HepG2 (cell line): ENCODE measurements around the gene UTS2R.

Source experiments
- FOSL1 ChIP-seq: sonication (generic); formaldehyde crosslinking; IDR thresholded peaks from 2 replicates; pipeline ENCODE4 v1.9.0; 2021; ENCODE audit warnings: missing genetic modification reagents, borderline replicate concordance
- HNF4A ChIP-seq: sonication (generic); formaldehyde crosslinking; IDR thresholded peaks from 2 replicates; pipeline ENCODE4 v1.4.0; 2020; ENCODE audit warnings: missing genetic modification reagents
- ZBTB40 ChIP-seq, 2 experiments: fragments of 450-650 bp in 1 of 2; sonication (generic) in 1 of 2; formaldehyde crosslinking in 1 of 2; IDR thresholded peaks; 2 replicates each; pipeline versions ENCODE4 v1.6.1 to v1.8.0; 2016 to 2022; ENCODE audit warnings: antibody characterized with exemption in 1 of 2, mild to moderate bottlenecking in 1 of 2, missing genetic modification reagents in 1 of 2
- TF ChIP-seq, protein P1 (sequence below): sonication (generic); formaldehyde crosslinking; IDR thresholded peaks from 2 replicates; pipeline ENCODE4 v1.4.0; 2020; ENCODE audit warnings: missing genetic modification reagents

DNA sequence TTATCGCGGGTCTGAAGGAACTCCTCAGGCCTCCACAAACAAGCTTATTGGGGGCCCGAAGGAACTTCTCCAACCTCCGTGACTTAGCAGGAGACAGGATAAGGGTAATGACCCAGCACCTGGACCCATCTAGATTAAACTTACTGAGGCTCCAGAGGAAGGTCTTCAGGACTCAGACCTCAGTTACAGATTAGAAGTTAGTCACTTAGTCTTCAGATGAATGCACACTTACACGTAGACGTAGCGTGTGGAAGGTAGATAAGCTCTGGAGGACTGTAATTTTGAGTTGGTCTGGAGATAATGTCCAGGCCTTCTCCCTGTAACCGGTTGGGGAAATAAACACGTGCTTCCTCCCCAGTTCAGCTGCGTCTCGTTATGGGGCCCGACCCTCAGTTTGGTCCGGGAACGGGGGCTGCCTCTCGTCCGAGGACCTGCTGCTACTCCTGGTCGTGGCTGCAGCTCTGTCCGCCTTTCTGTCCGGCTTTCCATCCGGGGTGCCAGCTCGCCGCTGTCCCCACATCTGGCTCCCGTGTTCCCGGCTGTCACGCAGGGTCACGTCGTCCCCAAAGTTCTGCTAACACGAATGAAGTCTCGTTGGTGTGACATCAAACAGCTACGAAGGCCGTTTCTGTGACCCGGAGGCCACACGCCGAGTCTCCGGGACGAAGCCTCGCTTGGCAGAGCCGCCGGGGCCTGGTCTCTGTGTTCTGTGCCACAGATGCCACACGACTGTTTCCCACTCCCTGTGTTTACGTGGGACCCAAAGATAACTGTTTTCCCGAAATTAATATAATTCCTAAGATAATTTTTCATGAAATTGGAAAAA lies 26.2 kb upstream of the UTS2R start:
- TF ChIP-seq, protein P1, sequence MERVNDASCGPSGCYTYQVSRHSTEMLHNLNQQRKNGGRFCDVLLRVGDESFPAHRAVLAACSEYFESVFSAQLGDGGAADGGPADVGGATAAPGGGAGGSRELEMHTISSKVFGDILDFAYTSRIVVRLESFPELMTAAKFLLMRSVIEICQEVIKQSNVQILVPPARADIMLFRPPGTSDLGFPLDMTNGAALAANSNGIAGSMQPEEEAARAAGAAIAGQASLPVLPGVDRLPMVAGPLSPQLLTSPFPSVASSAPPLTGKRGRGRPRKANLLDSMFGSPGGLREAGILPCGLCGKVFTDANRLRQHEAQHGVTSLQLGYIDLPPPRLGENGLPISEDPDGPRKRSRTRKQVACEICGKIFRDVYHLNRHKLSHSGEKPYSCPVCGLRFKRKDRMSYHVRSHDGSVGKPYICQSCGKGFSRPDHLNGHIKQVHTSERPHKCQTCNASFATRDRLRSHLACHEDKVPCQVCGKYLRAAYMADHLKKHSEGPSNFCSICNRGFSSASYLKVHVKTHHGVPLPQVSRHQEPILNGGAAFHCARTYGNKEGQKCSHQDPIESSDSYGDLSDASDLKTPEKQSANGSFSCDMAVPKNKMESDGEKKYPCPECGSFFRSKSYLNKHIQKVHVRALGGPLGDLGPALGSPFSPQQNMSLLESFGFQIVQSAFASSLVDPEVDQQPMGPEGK = no peak
- TF ChIP-seq FOSL1 (CRISPR knock-in tag) = no peak
- TF ChIP-seq ZBTB40 (IDR thresholded peaks at IDR 0.05) = no peak
- no peak for TF ChIP-seq ZBTB40 (CRISPR knock-in tag; IDR thresholded peaks at IDR 0.05)
- no peak for TF ChIP-seq HNF4A (CRISPR knock-in tag)
